ENCODE data around the gene SLC4A2.

DNA sequence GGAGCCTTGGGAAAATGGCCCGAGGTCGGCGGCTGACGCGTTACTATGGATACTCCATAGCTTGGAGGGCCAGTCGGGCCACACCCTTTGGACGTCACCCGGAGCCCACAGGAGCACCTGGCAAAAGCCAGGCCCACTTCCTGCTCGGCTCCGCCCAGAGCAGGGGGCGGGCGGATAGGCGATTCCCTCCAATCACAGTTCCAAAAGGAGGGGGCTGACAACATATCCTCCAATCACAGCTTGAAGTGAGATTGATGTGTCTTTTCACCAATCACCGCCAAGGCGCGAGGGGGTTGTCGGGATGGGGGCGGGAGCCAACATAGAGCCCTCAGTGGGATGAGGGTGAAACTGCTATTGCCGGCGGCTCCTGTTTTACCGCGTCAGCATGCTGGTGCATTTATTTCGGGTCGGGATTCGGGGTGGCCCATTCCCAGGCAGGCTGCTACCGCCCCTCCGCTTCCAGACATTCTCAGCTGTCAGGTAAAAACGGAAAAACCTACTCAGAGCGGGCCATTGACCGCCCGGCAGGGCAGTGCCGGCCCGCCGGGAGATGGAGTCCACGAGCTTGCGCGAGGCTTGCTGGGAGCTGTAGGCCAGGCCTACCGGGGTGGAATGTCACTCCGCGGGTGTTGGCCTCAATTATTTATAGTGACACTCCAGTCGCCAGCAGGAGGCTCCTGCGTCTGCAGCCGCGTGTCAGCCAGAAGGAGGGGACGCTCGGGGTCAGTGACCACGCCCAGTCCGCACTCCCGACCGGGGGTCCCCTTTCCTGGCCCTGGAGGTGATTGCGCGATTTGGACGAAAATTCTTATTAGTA is 31.1 kb upstream of the SLC4A2 start, which contains the start of gene ABCB8:
- TF ChIP-seq, protein P1, sequence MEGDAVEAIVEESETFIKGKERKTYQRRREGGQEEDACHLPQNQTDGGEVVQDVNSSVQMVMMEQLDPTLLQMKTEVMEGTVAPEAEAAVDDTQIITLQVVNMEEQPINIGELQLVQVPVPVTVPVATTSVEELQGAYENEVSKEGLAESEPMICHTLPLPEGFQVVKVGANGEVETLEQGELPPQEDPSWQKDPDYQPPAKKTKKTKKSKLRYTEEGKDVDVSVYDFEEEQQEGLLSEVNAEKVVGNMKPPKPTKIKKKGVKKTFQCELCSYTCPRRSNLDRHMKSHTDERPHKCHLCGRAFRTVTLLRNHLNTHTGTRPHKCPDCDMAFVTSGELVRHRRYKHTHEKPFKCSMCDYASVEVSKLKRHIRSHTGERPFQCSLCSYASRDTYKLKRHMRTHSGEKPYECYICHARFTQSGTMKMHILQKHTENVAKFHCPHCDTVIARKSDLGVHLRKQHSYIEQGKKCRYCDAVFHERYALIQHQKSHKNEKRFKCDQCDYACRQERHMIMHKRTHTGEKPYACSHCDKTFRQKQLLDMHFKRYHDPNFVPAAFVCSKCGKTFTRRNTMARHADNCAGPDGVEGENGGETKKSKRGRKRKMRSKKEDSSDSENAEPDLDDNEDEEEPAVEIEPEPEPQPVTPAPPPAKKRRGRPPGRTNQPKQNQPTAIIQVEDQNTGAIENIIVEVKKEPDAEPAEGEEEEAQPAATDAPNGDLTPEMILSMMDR (IDR thresholded peaks at IDR 0.05; ENCODE audit: poor library complexity) = peak; percentile 37
- TF ChIP-seq EZH2 (IDR thresholded peaks at IDR 0.05; ENCODE audit: borderline replicate concordance) (no peak), EZH2phosphoT487 (IDR thresholded peaks at IDR 0.05; ENCODE audit: low read depth, severe bottlenecking, unreplicated experiment) (no peak)

Measured in hepatocyte (in vitro differentiated cells).